HEK293 (cell line): ENCODE results near the gene CCZ1B.
"Not testable (repeated sequence)": the region's sequence is repeated elsewhere in the genome, so short reads cannot be mapped to it uniquely, and the experiment has no call there.

Experiments used
- CTCF ChIA-PET: fragments of 350-600 bp; formaldehyde crosslinking; extraction: SDS; loops from one replicate; lab custom pipeline; 2021; ENCODE audit warnings: antibody characterized with exemption; lab: Yijun Ruan, JAX
- POLR2A ChIA-PET: fragments of 300-600 bp; formaldehyde crosslinking; extraction: SDS; loops from one replicate; lab custom pipeline; 2020; ENCODE audit warnings: antibody characterized with exemption, inconsistent platforms; lab: Yijun Ruan, JAX
- H3K27ac ChIP-seq: fragments of 200-500 bp; sonication (Bioruptor generic); 2 replicates; pipeline ENCODE4 v1.5.1; 2014; ENCODE audit warnings: low read depth, low read length, control low read depth, inconsistent platforms; ENCODE audit errors: extremely low read depth
- H3K36me3 ChIP-seq, 2 experiments: fragments of 200-500 bp in 1 of 2; sonication (Bioruptor generic) in 1 of 2; 1 replicate in 1 of 2; 2 replicates in 1 of 2; pipeline ENCODE4 v1.5.1; 2014 to 2017; ENCODE audit warnings: inconsistent platforms in 2 of 2, low read length in 2 of 2; ENCODE audit not compliant: control insufficient read depth in 2 of 2, insufficient read depth in 1 of 2
- H3K4me1 ChIP-seq: fragments of 200-500 bp; sonication (Bioruptor generic); 2 replicates; pipeline ENCODE4 v1.5.1; 2014; ENCODE audit warnings: mild to moderate bottlenecking, low read length, inconsistent platforms; ENCODE audit not compliant: control insufficient read depth, insufficient read depth
- H3K4me3 ChIP-seq: 2 replicates; pipeline ENCODE4 v1.5.1; 2011; ENCODE audit warnings: low read depth, mild to moderate bottlenecking, control low read depth, low read length, moderate library complexity
- H3K9me3 ChIP-seq: fragments of 200-500 bp; sonication (Bioruptor generic); 2 replicates; pipeline ENCODE4 v1.5.1; 2014; ENCODE audit warnings: low read depth, low read length, inconsistent platforms; ENCODE audit not compliant: control insufficient read depth, insufficient read depth

CCZ1B gene

DNA sequence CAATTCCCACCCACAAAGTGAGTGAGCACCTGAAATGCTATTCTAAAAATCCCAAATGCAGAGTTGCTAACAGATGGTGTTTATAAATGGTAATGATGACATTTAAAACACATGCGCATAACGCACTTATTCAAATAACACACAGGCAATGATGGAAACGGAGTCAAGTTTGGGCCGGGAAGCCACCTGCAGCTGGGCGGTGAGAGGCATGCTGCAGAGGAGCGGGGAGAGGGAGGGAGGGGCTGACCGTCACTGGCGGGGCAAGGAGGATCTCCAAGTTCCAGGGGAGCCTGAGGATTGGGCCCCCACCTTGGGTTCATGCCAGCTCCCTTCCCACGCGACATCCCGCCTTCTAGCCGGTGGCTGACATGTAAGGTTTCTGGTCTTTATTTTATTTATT, 64.9 kb downstream of the CCZ1B start:
- POLR2A ChIA-PET, CTCF ChIA-PET: not testable (repeated sequence)

DNA sequence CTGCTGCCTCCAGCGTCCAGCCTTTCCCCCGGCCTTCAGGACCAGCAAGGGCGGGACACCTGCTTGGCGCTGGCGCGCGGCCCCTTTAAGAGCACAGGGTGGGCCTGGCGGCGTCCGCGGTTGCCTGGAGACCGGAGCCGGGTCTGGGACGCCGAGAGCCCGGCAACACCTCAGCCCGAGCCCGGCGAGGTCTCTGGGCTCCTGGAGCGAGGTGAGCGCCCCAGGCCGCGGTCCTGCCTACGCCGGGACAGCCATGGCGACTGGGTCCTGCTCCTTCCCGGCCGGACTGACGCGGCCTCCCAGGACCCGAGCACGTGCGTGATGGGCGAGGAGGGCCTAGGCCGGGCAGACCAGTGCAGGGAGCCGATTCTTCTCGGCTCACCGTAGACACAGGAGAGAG, 72.1 kb downstream of the CCZ1B start, which contains the start of gene RSPH10B2:
Gene RSPH10B2, plus strand, starts transcription at position 140 of the 400 bp plus-strand sequence. CDS start 3,575 bp downstream, outside the sequence.
- POLR2A ChIA-PET, H3K36me3 ChIP-seq, H3K27ac ChIP-seq, H3K9me3 ChIP-seq, H3K4me1 ChIP-seq, CTCF ChIA-PET, H3K4me3 ChIP-seq: not testable (repeated sequence)

More for the DNA sequence above, 64.9 kb downstream of the CCZ1B start:
- H3K9me3 ChIP-seq, H3K36me3 ChIP-seq, H3K27ac ChIP-seq, H3K4me3 ChIP-seq, H3K4me1 ChIP-seq: not testable (repeated sequence)

DNA sequence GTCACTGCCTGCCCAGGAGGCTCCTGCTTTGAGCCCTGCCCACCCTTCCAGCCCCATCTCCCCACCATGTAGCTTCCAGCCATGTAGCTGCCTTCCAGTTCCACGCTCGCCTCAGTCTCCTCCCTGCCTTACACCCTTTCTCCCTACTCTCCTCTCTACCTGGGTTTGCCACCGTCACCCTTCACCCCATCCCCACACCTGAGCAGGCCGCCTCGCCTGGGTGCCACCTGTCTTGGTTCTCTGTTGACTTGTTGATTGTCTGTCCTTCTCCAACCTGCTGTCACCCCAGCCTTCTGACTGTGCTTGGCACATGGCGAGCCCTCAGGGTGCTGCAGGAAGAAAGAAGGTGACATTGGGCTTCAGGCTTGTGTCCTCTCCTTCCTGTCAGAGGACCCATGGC, 75.9 kb downstream of the CCZ1B start:
- H3K4me3 ChIP-seq, H3K9me3 ChIP-seq, H3K4me1 ChIP-seq, POLR2A ChIA-PET, H3K27ac ChIP-seq, H3K36me3 ChIP-seq, CTCF ChIA-PET: not testable (repeated sequence)

GRCh38 chr7:6749335-6749734, 76.7 kb downstream of the CCZ1B start:
- H3K27ac ChIP-seq, H3K4me1 ChIP-seq, H3K9me3 ChIP-seq, H3K36me3 ChIP-seq, CTCF ChIA-PET, POLR2A ChIA-PET, H3K4me3 ChIP-seq: not testable (repeated sequence)
